PC-9 (cell line): ENCODE data around the gene MRM3.

Source experiments
- EZH2 ChIP-seq: fragments of 200-600 bp; sonication (generic); IDR thresholded peaks from 2 replicates; pipeline ENCODE4 v1.8.0; 2017; ENCODE audit warnings: antibody characterized with exemption, low read depth
- TF ChIP-seq, protein P1 (sequence below): fragments of 200-600 bp; sonication (generic); conservative IDR thresholded peaks from 2 replicates; pipeline ENCODE4 v1.6.1; 2017; ENCODE audit warnings: mixed run types, antibody characterized with exemption, mild to moderate bottlenecking, moderate library complexity

DNA sequence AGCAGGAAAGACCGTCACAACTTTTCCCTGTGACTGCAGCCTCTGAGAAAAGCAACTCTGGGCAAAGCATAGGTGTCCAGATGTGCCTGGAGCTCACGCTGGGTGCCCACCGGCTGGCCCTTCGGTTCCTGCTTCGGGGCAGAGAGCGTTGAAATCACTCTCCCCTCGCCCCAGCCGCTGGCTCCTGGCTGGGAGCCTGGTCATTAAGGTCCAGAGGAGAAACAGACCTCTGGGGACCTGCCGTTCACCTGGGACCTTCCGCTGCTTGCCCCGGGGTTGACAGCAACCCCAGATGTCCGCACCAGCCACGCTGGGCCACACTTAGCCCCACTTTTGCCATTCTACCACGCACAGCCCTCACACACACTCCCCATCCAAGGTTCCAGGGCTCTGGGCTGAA, 13.1 kb downstream of the MRM3 start:
- TF ChIP-seq, protein P1, sequence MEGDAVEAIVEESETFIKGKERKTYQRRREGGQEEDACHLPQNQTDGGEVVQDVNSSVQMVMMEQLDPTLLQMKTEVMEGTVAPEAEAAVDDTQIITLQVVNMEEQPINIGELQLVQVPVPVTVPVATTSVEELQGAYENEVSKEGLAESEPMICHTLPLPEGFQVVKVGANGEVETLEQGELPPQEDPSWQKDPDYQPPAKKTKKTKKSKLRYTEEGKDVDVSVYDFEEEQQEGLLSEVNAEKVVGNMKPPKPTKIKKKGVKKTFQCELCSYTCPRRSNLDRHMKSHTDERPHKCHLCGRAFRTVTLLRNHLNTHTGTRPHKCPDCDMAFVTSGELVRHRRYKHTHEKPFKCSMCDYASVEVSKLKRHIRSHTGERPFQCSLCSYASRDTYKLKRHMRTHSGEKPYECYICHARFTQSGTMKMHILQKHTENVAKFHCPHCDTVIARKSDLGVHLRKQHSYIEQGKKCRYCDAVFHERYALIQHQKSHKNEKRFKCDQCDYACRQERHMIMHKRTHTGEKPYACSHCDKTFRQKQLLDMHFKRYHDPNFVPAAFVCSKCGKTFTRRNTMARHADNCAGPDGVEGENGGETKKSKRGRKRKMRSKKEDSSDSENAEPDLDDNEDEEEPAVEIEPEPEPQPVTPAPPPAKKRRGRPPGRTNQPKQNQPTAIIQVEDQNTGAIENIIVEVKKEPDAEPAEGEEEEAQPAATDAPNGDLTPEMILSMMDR = no peak
- no peak for TF ChIP-seq EZH2
